G401.6 (cell line): ENCODE data around the gene TLCD3B.

Experiments used
- FAIRE-seq: peaks from 2 replicates; lab custom pipeline; 2012; peaks lifted over from hg19 to GRCh38; lab: Jason Lieb, UNC

Gene TLCD3B

DNA sequence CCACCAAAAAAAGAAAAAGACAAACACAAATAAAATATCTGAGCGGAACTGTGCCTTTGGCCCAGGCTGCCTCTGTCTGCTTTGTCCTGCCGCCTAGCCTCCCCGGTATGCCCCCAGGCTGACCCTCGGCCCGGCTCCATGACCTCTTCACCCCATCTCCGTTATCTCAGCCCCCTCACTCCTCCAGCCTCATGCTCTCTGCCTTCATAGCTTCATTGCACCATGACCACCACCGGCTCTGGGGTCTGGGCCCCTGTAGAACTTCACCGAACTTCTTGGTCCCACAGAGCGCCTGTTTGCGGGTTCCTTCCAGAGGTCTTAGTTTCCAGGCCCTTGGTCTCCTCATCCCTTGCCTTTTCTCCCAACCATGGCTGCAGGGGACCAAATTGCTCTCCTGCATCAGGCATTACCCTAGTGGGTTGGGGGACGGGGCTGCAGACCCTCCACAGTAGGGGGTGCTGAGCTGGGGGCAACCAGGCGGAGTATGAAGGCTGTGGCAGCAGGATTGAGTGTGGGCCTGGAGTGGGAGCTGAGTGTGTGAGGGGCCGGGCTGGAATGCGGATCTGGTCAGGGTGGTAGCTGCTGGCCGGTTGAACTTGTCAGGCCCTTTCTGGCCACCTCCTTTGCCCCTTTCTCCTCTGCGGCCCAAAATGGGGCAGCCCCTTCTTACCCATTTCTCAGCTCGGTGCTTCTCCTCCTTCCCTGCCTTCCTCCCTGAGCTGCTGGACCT lies 42.6 kb downstream of the TLCD3B start:
- no peak for FAIRE-seq

DNA sequence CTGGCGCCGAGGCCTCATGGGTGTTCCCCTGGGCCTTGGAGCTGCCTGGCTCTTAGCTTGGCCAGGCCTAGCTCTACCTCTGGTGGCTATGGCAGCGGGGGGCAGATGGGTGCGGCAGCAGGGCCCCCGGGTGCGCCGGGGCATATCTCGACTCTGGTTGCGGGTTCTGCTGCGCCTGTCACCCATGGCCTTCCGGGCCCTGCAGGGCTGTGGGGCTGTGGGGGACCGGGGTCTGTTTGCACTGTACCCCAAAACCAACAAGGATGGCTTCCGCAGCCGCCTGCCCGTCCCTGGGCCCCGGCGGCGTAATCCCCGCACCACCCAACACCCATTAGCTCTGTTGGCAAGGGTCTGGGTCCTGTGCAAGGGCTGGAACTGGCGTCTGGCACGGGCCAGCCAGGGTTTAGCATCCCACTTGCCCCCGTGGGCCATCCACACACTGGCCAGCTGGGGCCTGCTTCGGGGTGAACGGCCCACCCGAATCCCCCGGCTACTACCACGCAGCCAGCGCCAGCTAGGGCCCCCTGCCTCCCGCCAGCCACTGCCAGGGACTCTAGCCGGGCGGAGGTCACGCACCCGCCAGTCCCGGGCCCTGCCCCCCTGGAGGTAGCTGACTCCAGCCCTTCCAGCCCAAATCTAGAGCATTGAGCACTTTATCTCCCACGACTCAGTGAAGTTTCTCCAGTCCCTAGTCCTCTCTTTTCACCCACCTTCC lies 43.5 kb downstream of the TLCD3B start:
- no peak for FAIRE-seq

- FAIRE-seq: no peak
Observed at GRCh38 chr16:29986931-29987330, 44.1 kb downstream of the TLCD3B start.

DNA sequence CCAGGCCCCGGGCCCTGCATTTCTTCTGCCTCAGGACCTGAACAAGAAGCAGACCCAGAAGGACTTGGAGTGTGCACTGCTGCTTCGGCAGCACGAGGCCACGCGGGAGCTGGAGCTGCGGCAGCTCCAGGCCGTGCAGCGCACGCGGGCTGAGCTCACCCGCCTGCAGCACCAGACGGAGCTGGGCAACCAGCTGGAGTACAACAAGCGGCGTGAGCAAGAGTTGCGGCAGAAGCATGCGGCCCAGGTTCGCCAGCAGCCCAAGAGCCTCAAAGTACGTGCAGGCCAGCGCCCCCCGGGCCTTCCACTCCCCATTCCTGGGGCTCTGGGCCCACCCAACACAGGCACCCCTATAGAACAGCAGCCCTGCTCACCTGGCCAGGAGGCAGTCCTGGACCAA lies 44.8 kb downstream of the TLCD3B start:
- no peak for FAIRE-seq

- FAIRE-seq: no peak
Observed at GRCh38 chr16:29985271-29985811, 45.7 kb downstream of the TLCD3B start.

GRCh38 chr16:29984764-29985147 lies 46.3 kb downstream of the TLCD3B start:
- no peak for FAIRE-seq

GRCh38 chr16:29984137-29984763 lies 46.8 kb downstream of the TLCD3B start:
- FAIRE-seq: no peak

GRCh38 chr16:29983420-29984136 lies 47.5 kb downstream of the TLCD3B start:
- FAIRE-seq: no peak

- no peak for FAIRE-seq
Observed at GRCh38 chr16:29982560-29983419, 48.3 kb downstream of the TLCD3B start.

DNA sequence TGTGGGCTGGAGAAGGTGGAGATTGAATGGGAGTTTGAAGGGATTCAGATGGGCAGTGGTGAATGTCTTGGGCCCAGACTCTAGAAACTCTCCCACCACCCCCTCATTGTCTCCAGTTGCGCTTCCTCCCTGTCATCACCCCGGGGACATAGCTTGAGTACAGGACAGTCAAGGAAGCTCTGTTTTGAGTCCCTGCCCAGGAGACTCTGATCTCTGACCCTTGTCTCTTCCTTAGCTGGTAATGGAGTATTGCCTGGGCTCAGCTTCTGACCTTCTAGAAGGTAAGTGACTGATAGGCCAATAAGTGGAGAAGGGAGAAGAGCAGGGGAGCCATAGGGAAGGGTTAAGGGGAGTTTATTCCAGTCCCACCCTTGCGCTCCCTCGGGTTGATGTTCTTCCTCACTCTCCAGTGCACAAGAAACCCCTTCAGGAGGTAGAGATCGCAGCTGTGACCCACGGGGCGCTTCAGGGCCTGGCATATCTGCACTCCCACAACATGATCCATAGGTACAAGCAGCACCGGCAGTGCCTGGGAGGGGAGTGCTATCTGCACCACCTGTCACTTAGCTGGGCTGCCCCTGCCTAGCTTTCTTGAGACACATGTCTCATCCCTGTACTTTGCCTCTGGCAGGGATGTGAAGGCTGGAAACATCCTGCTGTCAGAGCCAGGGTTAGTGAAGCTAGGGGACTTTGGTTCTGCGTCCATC lies 52.4 kb downstream of the TLCD3B start:
- no peak for FAIRE-seq

GRCh38 chr16:29978081-29978480 lies 53.0 kb downstream of the TLCD3B start:
- no peak for FAIRE-seq

- FAIRE-seq: no peak
Observed at GRCh38 chr16:29977063-29977825, 53.8 kb downstream of the TLCD3B start.

- no peak for FAIRE-seq
Observed at GRCh38 chr16:29975811-29976511, 55.1 kb downstream of the TLCD3B start.

DNA sequence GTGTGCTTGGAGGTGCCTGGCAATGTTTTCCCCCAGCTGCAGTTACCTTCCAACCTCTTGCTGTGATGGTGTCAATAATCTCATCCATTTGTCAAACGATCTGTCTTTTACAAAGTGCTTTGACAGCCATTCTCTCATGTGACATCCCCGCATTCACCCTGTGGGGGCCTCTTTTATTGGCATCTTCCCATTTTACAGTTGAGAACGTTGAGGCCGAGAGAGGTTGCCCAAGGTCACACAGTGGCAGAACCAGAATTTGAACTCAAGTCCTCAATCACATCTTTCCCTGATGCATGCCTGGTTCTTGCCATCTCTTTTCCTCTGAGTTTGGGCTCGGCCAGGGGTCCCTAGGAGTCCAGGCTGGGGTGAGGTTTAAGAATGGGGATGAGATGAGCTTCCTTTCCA lies 55.9 kb downstream of the TLCD3B start:
- no peak for FAIRE-seq
